GM12891 (cell line): ENCODE measurements around the gene IRX5.

ENCODE experiments used
- DNase-seq: peaks from one replicate; pipeline ENCODE4 v3.0.0; 2011; ENCODE audit warnings: low spot score; ENCODE audit not compliant: insufficient read length
- FAIRE-seq: peaks from 2 replicates; lab custom pipeline; 2011; peaks lifted over from hg19 to GRCh38; lab: Jason Lieb, UNC
- PAX5 ChIP-seq: IDR thresholded peaks from 2 replicates; pipeline ENCODE4 v1.6.1; 2011; ENCODE audit warnings: low read length, moderate library complexity, mild to moderate bottlenecking; ENCODE audit not compliant: insufficient read depth, severe bottlenecking
- POLR2A ChIP-seq: IDR thresholded peaks from 2 replicates; pipeline ENCODE4 v1.6.1; 2011; ENCODE audit warnings: low read depth, low read length, control low read depth
- POLR2AphosphoS5 ChIP-seq: IDR thresholded peaks from 2 replicates; pipeline ENCODE4 v1.6.1; 2011; ENCODE audit warnings: low read depth, low read length, control low read depth
- POU2F2 ChIP-seq: IDR thresholded peaks from 2 replicates; pipeline ENCODE4 v1.6.1; 2011; ENCODE audit warnings: low read depth, mild to moderate bottlenecking, control low read depth, low read length, moderate library complexity
- SPI1 ChIP-seq: IDR thresholded peaks from 2 replicates; pipeline ENCODE4 v1.6.1; 2011; ENCODE audit warnings: low read depth, low read length, control low read depth
- TAF1 ChIP-seq: IDR thresholded peaks from 2 replicates; pipeline ENCODE4 v1.6.1; 2011; ENCODE audit warnings: low read depth, low read length, control low read depth

IRX5 gene

GRCh38 chr16:54936201-54936978 lies 5.7 kb downstream of the IRX5 start:
- TF ChIP-seq POU2F2 (no peak), SPI1 (no peak), PAX5 (no peak), TAF1 (no peak), POLR2AphosphoS5 (no peak), POLR2A (no peak)
- no peak for DNase-seq
- FAIRE-seq: no peak

- no peak for TF ChIP-seq SPI1
- TF ChIP-seq POU2F2: no peak
- no peak for TF ChIP-seq POLR2A
- TF ChIP-seq TAF1: no peak
- no peak for TF ChIP-seq PAX5
- no peak for TF ChIP-seq POLR2AphosphoS5
- no peak for FAIRE-seq
- DNase-seq: no peak
These were observed 6.5 kb downstream of the IRX5 start for GRCh38 chr16:54936979-54937670.

- DNase-seq (no peak), FAIRE-seq (no peak)
- TF ChIP-seq SPI1 (no peak), TAF1 (no peak), PAX5 (no peak), POLR2A (no peak), POU2F2 (no peak), POLR2AphosphoS5 (no peak)
These were observed 7.1 kb downstream of the IRX5 start for GRCh38 chr16:54937671-54938211.

- DNase-seq: no peak
- no peak for FAIRE-seq
- TF ChIP-seq POLR2A (no peak), PAX5 (no peak), SPI1 (no peak)
These were observed 7.8 kb downstream of the IRX5 start for GRCh38 chr16:54938212-54939028.

GRCh38 chr16:54939029-54939346 lies 8.3 kb downstream of the IRX5 start:
- FAIRE-seq: no peak
- DNase-seq: no peak
- no peak for TF ChIP-seq POLR2AphosphoS5
- no peak for TF ChIP-seq POU2F2
- TF ChIP-seq POLR2A: no peak
- TF ChIP-seq PAX5: no peak

- TF ChIP-seq POU2F2: no peak
- TF ChIP-seq TAF1: no peak
- TF ChIP-seq POLR2AphosphoS5: no peak
- no peak for TF ChIP-seq PAX5
- no peak for TF ChIP-seq POLR2A
- no peak for TF ChIP-seq SPI1
- FAIRE-seq (no peak), DNase-seq (no peak)
These were observed 9.0 kb downstream of the IRX5 start for GRCh38 chr16:54939510-54940278.

- TF ChIP-seq POU2F2 (no peak), POLR2A (no peak)
- DNase-seq: no peak
- no peak for FAIRE-seq
These were observed 9.6 kb downstream of the IRX5 start for GRCh38 chr16:54940279-54940604.

- FAIRE-seq: no peak
- TF ChIP-seq TAF1: no peak
- TF ChIP-seq POLR2A: no peak
- no peak for TF ChIP-seq POU2F2
- no peak for TF ChIP-seq POLR2AphosphoS5
- no peak for TF ChIP-seq PAX5
- no peak for TF ChIP-seq SPI1
- no peak for DNase-seq
These were observed 11.8 kb downstream of the IRX5 start for GRCh38 chr16:54942353-54942943.

GRCh38 chr16:54944002-54944401 lies 13.3 kb downstream of the IRX5 start:
- DNase-seq (no peak), FAIRE-seq (no peak)
- no peak for TF ChIP-seq POLR2AphosphoS5
- no peak for TF ChIP-seq POLR2A
- TF ChIP-seq SPI1: no peak
- TF ChIP-seq POU2F2: no peak
- TF ChIP-seq TAF1: no peak
- no peak for TF ChIP-seq PAX5
